Muscle of back (tissue), 13 donors: ENCODE results near the gene SEL1L3. TPM values are rescaled to one million over a fixed set of nuclear protein-coding genes. Genes with fewer than 3 reads are reported as not detected.
"Not testable (repeated sequence)": the region's sequence is repeated elsewhere in the genome, so short reads cannot be mapped to it uniquely, and the experiment has no call there.

ENCODE experiments used
- DNase-seq, 3 donors: peaks; one replicate each; pipeline versions ENCODE4 v3.0.0 to v3.0.0-alpha.2; 2013
- long read RNA-seq, 9 donors: transcript quantifications; one replicate each; lab custom pipeline, GENCODE V29; 2026
- polyA plus RNA-seq, 10 donors: library from polyadenylated mRNA; unstranded; fragments of 120-200 nt; gene quantifications; one replicate each; pipeline ENCODE4 v1.2.1, GENCODE V29; 2013; ENCODE audit not compliant: insufficient read length in 10 of 10

SEL1L3 gene
- 10 to 100 TPM; 12.2 to 22.3 (median 16.8) TPM for polyA plus RNA-seq
- long read RNA-seq, donor 1: 0 reads
- long read RNA-seq, donor 2: 0 reads
- long read RNA-seq, donor 3: 0 reads
- long read RNA-seq, donor 4, partial matches to known transcripts: 0 of 1 reads
- long read RNA-seq, donor 4, other reads (novel, unspliced or antisense): 0 of 1 reads
- long read RNA-seq, donor 5, partial matches to known transcripts: 0 of 2 reads
- long read RNA-seq, donor 5, other reads (novel, unspliced or antisense): 0 of 2 reads
- long read RNA-seq, donor 6, full-length matches to known transcripts: 2 of 16 reads
- long read RNA-seq, donor 6, partial matches to known transcripts: 14 of 16 reads
- long read RNA-seq, donor 6, other reads (novel, unspliced or antisense): 0 of 16 reads
- long read RNA-seq, donor 7: 0 reads
- long read RNA-seq, donor 8, partial matches to known transcripts: 0 of 3 reads
- long read RNA-seq, donor 8, other reads (novel, unspliced or antisense): 0 of 3 reads
- long read RNA-seq, donor 9: 0 reads

DNA sequence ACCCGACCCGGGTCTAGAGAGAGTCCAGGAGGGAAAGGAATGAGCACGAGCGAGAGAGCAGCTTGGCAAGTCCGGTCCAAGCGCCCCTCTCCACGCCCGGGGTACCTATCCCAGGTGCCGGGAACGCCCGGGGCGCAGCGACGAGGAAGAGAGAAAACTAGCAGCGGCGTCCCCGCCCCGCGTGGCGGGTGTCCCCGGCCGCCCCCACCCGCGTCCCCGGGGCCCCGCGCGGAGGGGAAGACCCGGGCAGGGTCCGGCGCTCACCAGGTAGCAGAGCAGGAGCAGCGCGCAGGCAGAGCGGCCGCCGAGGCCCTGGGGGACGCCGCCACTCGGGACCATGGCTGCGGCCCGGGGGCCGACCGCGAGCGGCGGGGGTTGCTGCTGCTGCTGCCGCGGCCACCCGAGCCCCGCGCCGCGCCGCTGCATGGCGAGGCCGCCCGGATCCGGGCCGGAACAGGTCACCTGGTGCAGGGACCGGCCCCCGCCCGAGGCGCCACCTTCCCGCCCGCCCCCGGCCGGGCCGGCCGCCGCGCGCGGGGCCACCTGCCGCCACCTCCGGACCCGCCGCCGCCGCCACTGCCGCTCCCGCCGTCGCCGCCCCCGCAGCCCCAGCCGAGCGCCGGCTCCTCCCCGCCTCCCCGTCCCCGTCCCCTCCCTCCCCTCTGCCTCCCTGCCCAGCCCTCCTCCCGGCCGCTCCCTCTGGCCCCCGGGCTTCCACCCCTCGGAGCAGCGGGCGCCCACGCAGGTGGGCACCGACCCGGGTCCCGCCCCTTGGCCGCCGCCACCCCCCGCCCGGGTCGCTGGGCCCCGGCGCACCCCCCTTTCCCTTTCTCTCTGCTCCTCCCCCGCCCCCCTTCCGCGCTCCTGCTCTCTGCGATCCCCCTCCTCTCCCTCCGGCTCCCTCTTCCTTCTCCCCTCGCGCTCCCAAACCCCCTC lies at the start of gene SEL1L3:
Gene SEL1L3 (minus strand): TSS at position 578 of the 936 bp plus-strand sequence. CDS start 152 bp downstream, at position 426.
- peak in 1 of 3 donors; percentile 49 for DNase-seq

DNA sequence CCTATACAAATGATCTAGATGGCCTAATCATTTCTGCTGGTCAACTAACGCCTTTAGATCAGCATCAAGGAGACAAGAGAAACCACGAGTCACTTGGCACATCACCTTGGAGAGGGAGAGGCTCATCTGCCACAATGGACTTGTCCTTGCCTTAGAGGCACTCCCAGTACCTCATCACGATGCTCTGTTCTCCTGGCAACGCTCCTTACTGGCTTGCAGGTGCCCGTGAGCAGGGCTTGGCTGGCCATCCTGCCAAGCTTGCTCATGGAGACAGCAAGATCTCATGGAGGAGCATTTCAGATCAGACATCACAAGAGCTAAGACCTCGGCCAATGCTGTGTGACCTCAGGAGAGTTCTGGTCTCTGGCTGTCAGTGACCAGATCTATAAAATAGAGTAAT lies 48.6 kb upstream of the SEL1L3 start:
- DNase-seq: no peak

- DNase-seq: peak in 1 of 3 donors; percentile 87
These were observed 45.7 kb upstream of the SEL1L3 start for GRCh38 chr4:25908491-25908901.

- not testable (repeated sequence) for DNase-seq
These were observed 43.3 kb upstream of the SEL1L3 start for GRCh38 chr4:25906113-25906512.

DNA sequence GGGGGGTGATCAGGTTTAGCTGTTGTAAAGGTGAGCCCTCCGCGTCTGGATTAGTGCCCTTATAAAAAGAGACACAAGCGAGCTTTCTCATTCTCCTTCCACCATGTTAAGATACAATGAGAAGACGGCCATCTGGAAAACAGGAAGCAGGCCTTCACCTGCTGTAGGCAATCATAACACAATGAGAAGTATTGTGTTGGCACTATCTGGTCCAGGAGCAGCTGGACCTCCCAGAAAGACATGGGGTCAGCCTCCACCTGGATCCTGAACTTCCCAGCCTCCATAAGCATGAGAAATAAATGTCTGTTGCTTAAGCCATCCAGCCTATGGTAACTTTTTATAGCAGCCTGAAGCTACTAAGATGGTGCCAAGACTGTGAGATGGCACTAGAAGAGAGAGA lies 42.6 kb upstream of the SEL1L3 start:
- DNase-seq: no peak

DNA sequence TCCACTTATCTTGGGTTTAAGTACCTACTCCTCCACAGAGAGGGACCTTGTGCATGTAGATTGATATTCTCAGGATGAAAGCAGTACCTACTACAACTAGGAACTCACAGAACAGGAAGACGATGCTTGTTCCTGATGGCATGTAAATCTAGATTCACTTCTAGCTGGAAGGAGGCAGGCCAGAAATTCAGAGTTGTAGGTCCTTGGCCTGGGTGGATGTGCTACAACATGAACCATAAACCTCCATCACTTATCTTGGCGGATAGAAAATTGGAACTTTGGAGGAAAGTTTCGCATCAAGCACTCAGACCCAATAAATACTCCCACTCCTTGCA lies 41.9 kb upstream of the SEL1L3 start:
- no peak for DNase-seq

- no peak for DNase-seq
These were observed 41.3 kb upstream of the SEL1L3 start for GRCh38 chr4:25903900-25904747.

GRCh38 chr4:25901030-25901430 lies 38.2 kb upstream of the SEL1L3 start:
- no peak for DNase-seq

GRCh38 chr4:25900310-25900709 lies 37.5 kb upstream of the SEL1L3 start:
- no peak for DNase-seq

GRCh38 chr4:25896776-25897539 lies 34.2 kb upstream of the SEL1L3 start:
- DNase-seq: no peak

GRCh38 chr4:25892796-25893195 lies 30.0 kb upstream of the SEL1L3 start:
- no peak for DNase-seq

DNA sequence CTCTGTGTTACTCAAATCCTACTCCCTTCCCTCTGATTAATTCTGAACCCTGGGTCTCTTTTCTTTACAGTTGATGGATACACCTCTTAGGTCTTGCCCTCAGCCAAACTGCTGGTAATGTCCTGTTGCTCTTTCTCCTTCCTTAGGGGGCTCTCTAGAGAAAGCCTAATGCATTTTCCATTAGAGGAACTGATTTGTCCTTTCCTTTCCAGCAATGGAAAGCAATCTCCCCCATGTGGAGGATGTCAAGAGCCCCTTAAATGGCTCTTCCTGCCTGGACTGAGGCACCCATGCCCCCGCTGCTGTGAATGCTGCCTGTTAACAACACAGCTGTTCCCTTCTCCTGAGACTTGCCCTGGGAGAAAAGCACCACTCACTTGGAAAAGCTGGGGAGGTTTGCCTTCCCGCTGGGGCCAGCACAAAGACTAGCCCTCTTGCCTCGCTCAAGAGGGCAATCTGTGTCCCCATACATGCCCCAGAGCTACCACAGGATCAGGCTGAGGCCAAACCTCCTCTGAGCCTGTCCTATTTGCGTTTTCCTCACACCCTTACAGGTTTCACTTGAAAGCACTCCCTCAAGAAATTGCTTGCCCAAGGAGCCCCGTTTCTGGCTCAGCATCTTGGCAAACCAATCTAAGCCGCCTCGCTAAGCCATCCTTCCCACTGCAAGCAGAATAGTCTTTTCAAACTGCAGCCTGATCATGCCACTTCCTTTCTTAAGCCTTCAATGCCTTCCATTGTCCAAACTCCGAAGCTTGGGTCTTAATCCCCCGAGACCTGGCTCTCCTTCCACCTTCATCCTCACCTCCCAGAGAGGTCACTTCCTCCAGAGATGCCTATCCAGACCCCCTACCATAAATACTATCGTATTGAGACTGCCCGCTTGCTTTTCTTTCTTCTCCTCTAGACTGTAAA lies 28.0 kb upstream of the SEL1L3 start:
- DNase-seq: no peak

DNA sequence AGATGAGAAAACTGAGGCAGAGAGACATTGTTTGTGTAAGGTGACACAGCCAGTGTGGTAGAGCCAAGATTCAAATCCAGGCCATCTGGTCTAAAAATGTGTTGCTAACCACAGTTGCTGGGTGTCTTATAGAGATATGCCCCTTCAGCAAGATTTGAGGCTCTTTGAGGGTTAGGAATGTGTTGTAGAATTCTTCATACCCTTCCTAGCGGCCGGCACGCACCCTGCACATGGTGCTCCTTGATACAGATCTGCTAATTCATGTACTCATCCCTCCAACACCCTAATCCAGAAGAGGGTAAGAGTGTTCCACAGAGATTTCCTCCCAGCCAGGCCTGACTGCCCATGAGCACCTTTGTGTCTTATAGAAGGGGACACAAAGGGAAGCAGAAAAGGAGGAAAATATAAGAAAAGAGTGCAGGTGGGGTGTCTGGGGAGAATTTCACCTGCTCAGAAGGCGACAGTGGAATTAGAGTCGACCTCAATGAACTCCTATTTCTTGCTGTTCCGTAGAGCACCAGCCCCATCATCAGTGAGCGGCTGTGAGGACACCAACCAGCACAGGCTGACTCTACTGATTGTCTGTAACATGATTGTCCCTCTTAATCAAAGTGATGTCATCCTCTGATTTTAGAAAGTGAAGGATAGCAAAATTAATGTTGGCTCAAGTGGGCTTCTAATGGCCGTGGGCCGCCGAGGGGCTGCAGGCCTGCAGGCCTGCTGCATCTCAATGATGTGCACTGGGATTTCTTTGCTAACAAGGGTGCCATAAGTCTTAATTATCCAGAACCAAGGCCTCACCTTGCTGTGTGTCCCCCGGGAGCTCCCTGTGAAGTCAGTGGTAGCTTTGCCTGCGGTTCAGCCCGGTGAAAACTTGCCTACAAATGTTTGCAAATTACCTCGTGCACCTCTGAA lies 27.1 kb upstream of the SEL1L3 start:
- DNase-seq: no peak

DNA sequence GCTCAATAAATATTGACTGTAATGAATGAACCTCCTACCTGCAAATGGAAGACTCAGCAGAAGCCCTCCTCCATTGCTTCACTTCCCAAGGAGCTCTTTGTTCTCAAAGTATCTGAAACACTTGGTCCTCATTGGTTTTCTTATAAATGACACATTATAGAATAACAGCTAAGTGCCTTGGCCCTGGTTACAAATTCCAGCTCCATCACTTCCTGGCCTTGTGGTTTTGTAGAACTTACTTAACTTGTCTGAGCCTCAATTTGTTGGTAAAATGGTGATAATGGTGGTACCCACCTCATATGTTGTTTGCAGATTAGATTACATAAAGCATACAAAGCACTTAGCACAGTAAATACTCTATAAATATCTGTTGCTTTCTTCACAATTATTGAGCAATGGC lies 26.0 kb upstream of the SEL1L3 start:
- no peak for DNase-seq

- DNase-seq: peak in 1 of 3 donors; percentile 56
These were observed 21.4 kb upstream of the SEL1L3 start for GRCh38 chr4:25884031-25884782.

DNA sequence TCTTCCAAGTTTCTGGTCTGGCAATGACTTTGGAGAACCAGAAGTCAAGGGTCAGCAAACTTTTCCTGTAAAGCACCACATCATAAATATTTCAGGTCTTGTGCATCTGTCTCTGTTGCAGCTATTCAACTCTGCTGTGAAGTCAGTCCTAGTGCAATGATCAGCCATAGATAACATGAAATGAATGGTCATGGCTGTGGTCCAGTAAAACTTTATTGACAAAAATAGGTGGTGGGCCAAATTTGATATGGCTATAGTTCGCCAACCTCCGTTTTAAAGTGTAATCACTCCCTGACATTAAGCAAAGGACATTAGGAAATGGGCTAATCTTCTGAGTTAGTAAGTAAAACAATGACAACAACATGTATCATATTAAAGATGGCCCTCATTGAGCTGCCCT lies 20.8 kb upstream of the SEL1L3 start:
- DNase-seq: no peak

DNA sequence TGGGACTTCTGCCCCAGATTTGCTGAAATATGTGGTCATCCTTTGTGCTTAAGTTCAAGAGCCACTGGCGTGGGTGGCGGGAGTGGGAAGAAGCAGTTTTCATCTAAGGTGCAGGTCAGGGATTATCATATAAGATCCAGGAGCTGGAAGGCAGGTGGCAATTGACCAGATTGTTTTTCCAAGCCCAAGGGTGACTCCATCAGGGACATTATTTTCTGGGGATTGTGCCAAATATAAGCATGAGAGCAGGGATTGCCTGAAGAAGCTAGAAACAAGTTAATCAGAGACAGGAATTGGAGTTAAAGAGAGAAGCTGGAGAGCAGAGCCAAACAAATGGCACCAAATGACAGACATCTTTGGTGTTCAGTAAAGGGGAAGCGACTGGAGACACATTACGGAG lies 19.4 kb upstream of the SEL1L3 start:
- DNase-seq: no peak

- no peak for DNase-seq
These were observed 18.4 kb upstream of the SEL1L3 start for GRCh38 chr4:25881193-25881592.
